NCI-H1417 treated with DMSO at 0.1 percent for 48 hours (cell line): ENCODE results near the gene VPS37C.
"Not testable (repeated sequence)": the region's sequence is repeated elsewhere in the genome, so short reads cannot be mapped to it uniquely, and the experiment has no call there.

Source experiments
- DNase-seq: peaks from one replicate; lab custom pipeline; 2025; lab: John Stamatoyannopoulos, UW

The VPS37C gene

DNA sequence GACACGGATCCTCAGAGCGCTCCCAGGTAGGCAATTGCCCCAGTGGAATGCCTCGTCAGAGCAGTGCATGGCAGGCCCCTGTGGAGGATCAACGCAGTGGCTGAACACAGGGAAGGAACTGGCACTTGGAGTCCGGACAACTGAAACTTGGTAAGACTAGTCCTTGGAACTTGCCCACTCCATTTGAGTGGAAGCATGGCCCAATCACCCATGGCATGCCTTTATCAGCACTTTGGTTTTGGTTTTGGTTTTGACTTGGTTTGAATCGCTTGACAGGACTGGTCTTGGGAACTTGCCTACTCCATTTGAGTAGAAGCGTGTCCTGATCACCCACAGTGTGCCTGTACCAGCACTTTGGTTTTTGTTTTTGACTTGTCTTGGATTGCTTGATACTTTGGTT, 67.1 kb downstream of the VPS37C start:
- not testable (repeated sequence) for DNase-seq

DNA sequence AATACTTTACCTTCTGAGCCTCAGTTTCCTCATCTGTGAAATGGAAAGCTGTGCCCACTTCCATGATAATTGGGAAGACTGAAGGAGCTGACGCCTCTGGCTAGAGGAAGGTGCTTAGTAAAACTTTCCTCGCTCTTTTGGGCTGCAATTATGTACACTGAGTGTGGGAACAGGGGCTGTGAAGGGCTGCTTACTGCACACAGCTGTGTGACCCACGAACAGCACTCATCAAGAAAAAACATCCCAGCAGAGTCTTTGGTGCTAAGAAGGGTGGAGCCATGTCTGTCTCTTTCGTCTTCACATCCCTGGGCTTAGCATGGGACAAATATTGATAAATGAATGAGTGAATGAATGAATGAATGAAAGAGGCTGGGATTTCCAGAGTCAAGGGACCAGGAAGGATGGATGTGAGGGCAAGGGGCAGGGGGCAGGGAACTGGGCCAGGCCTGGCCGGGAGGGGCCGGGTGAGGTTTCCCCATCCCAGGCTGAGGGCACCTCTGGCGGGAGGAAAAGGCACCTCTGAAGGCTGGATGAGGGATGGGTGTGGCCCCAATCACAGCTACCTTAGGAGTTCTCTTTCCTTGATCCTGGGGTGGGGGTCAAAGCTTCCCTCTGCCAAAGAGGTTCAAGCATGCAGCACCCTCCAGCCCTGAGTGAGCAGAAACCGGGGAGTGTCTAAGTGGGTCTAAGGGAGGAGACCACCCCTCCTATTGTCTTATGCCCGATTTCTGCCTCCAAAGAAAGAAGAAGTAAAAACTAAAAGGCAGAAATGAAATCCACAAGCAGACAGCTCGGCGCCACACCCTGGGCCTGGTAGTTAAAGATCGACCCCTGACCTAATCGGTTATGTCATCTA, 68.1 kb downstream of the VPS37C start:
- no peak for DNase-seq

GRCh38 chr11:61092280-61092766, 68.9 kb downstream of the VPS37C start:
- DNase-seq, result no peak

- DNase-seq, result no peak
Measured at GRCh38 chr11:61091373-61092279, 69.6 kb downstream of the VPS37C start.

GRCh38 chr11:61090982-61091372, 70.2 kb downstream of the VPS37C start:
- DNase-seq, result no peak

DNA sequence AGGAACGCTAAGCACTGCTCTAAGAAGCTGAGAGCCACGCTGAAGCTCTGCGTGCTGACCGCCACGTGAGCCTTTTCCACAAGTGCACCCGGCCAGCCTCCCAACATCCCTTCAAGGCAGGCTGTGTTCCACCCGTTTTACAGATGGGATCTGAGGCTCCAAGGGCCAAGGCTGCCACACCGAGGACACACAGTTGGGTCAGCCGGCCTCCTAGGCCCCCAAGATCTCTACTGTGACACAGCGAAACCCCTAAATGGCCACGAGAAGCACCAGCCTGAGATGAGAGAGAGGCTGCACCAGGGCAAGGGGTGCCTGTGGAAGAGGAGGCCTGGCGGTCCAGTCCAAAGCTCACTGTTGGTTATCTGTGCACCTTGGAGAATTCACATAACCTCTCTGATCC, 70.7 kb downstream of the VPS37C start:
- DNase-seq, result no peak

GRCh38 chr11:61089806-61090491, 71.3 kb downstream of the VPS37C start:
- DNase-seq, result no peak

DNA sequence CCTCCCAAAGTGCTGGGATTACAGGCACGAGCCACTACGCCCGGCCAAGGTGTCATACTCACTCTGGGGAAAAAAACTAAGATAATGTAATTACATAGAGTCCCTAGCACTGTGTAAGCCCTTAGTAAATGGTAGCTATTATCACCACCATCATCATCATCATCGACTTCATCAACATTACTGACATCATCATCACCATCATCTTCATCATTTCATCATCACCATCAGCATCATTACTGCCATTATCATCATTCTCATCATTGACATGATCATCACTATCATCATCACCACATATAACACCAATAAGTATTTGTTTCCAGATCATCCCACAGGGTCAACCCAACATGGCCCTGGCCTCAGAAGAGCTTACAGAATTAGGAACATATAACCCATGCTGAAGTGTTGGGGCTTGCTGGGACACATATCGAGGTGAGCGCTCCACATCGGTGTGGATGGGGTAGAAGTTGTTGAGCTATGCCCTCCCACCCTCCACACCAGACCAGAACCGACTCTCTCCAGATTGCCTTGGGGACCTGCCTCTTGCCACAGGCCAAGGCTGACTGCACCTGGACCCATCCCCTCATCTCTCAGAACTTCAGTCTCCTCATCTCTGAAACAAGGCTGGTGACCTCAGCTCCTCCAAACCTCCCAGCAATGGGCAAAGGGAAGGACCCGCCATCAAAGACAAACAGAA, 73.7 kb downstream of the VPS37C start:
- no peak for DNase-seq

DNA sequence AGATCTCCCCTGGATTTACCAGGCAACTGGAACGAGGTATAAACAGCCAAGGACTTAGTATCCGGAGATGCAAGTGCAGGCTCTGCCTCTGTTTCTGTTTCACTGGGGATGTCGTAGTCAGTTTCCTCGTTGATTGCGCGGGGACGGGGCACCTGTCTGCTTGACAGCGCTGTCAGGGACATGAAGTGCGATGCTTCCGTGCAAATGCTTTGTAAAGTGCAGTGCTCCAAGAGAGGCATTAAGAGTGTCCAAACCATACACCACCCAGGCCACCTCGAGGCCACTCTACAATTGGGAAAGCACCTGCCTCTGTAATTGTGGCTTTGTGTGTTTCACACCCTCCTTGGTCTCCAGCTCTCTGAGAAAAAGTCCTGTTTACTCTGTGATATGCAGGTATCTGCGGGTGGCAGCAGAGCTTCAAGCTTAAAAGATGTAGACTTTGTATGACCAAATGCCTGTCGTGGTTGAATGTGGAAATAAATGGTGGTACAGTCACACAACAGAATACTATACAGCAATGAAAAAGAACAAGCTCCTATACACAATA, 77.6 kb downstream of the VPS37C start:
- DNase-seq, result no peak

DNA sequence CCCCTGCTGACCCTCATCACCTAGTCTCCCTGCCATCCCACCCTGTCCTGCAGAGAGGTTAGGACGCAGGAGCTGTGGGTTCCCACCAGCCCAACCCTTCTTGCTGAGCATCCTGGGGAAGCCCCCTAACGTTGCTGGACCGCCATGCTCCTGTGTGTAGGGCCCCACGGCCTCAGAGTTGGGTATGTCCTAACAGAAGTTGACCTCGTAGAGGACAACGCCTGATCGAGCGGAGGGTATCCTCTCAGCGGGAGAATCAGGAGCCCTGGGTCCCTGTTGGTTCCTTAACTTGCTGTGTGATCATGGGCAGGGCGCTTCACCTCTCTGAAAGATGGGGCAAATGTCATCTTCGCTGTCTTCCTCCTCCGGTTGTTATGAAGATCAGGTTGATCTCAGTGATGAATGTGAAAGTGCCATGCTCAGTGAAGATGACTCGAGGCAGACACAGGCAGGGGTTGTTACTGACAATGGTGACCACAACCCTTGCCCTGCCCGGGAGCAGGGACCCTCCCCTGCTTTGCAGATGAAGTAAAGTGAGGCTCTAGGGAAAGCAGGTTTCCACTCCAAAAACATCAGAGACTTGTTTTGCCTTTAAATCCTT, 78.2 kb downstream of the VPS37C start:
- no peak for DNase-seq

DNA sequence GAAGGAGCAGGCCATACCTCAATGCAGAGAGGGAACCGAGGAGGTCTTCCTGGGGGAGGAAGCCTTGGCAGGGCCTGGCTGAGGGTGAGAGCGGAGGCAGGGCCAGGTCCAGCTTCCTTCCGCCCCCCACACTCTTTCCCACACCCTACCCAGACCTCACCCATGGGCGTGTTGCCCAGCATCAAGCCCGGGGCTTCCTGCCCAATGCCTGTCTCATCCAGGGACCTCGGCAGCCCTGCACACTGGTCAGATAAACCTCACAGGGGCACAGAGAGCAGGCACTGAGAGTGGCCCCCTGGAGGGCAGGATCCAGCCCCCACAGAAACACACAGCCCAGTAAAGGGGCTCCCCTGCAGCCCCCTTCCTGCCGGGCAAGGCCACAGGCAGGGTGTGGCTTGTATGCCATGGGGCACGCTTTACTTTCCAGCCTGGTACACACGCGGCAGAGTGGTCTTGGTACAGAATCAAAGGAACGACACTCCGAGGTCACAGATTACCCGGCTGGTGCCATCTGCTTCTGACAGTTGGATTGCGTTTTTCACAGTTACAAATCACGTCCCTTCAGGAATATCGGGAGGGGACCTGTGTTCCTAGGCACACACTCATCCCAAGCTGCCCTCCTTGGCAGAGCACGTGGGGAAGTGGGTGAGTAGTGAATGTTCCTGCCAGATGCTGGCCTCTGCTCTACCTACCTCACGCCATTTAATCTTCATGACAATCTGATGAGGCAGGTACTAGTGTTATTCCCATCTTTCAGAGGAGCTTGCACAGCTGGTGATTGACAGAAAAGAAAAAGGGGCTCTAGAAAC, 79.0 kb downstream of the VPS37C start:
- DNase-seq, result no peak

DNA sequence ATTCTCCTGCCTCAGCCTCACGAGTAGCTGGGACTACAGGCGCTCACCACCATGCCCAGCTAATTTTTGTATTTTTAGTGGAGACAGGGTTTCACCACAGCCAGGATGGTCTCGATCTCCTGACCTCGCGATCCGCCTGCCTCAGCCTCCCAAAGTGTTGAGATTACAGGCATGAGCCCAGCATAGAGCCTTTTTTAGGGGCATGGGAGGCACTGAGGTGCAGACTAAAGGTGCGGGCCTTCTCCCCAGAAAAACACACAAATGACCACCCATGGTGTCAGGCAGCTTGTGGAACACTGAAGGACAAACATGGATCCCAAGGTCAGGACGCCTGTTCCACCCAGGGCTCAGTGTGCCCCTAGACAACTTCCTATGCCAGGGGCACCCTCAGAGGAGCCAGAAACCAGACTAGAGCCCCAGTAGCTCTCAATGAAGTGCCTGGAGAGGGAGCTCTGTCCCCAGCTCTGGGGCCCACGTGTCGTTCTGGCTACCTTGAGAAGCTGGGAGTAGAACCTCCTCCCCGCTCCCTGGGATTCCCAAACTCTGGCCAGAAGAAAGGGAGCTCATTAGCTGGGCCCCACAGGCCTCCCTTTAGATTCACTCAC, 80.1 kb downstream of the VPS37C start:
- DNase-seq, result no peak

DNA sequence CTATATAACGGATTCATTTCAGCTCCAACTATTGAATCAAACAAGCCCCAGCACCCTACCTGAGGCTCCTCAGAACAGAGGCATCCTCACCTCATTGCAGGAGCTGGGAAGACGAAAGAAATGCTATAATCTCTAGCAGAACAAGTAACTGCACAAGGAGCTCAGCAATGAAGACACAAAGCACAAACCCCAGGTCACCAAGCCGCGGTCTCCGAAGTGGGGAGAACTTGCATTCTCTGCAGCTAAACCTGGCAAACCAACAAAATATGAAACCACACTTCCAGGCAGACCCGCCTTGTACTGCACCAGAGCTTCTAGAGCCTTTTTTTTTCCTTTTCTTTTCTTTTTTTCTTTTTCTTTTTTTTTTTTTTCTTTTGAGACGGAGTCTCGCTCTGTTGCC, 80.7 kb downstream of the VPS37C start:
- DNase-seq, result no peak
